GM12892 (cell line): ENCODE results near the gene TEX2.

ENCODE experiments used
- DNase-seq: peaks from one replicate; pipeline ENCODE4 v3.0.0; 2011; ENCODE audit not compliant: insufficient read length
- FAIRE-seq: peaks from 2 replicates; lab custom pipeline; 2011; peaks lifted over from hg19 to GRCh38; lab: Jason Lieb, UNC
- POLR2A ChIP-seq: IDR thresholded peaks from 2 replicates; pipeline ENCODE4 v1.6.1; 2011; ENCODE audit warnings: low read depth, low read length, control low read depth
- POLR2AphosphoS5 ChIP-seq: IDR thresholded peaks from 2 replicates; pipeline ENCODE4 v1.6.1; 2011; ENCODE audit warnings: low read depth, low read length, control low read depth
- TAF1 ChIP-seq: IDR thresholded peaks from 2 replicates; pipeline ENCODE4 v1.6.1; 2011; ENCODE audit warnings: low read depth, mild to moderate bottlenecking, control low read depth, low read length, borderline replicate concordance

Gene TEX2

DNA sequence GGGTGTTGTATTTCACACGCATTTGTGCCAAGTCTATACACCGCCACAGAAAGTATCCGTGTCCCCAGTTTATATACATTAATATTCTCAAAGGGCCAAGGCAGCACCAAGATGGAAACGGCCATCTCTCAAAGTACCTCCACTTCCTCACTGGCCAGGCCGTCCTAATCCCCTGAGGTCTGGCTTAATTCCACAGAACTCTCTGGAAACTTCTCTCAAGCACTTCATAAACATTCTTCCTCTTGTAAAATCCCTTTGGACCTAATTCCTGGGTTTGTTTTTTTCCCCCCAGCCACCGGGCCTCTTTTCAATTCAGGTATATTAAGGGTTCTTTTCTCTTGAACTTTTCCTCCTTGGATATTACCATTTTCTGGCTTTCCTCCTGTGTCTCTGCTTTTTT, 128.1 kb downstream of the TEX2 start:
- DNase-seq (no peak), FAIRE-seq (no peak)
- no peak for TF ChIP-seq POLR2A
- TF ChIP-seq TAF1: no peak
- TF ChIP-seq POLR2AphosphoS5: no peak

- DNase-seq (no peak), FAIRE-seq (no peak)
- TF ChIP-seq TAF1 (no peak), POLR2AphosphoS5 (no peak), POLR2A (no peak)
These were observed 128.7 kb downstream of the TEX2 start for GRCh38 chr17:64134216-64134970.

GRCh38 chr17:64133546-64134215, 129.4 kb downstream of the TEX2 start:
- TF ChIP-seq TAF1 (no peak), POLR2AphosphoS5 (no peak), POLR2A (no peak)
- DNase-seq (no peak), FAIRE-seq (peak; percentile 66)

- no peak for FAIRE-seq
- TF ChIP-seq TAF1: no peak
- TF ChIP-seq POLR2A: no peak
- TF ChIP-seq POLR2AphosphoS5: no peak
- DNase-seq: no peak
These were observed 131.3 kb downstream of the TEX2 start for GRCh38 chr17:64131606-64132270.

DNA sequence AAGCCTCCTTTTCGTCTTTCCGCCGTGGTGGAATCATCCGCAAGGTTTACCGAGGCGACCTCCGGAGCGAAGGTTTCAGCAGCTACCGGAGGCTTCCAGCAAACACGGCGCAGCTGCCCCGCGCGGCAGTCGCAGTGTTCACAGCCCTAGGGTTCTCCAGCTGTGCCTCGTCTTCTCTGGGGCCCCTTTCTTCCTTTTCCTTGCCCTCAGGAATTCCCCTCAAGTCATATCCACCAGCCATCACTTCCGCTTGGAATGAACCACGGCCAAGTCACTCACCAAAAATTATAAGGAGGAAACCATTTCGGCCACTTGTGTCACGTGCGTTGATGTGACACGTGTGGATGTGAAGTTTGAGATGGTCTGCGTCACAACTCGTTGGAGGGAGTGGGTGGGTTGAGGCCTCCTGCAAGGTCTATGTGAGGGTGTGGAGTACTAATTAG, 132.5 kb downstream of the TEX2 start:
- TF ChIP-seq POLR2AphosphoS5 (peak; percentile 42; the same call in 1 of the 2 replicates), POLR2A (no peak)
- DNase-seq: no peak
- FAIRE-seq: peak; percentile 77

DNA sequence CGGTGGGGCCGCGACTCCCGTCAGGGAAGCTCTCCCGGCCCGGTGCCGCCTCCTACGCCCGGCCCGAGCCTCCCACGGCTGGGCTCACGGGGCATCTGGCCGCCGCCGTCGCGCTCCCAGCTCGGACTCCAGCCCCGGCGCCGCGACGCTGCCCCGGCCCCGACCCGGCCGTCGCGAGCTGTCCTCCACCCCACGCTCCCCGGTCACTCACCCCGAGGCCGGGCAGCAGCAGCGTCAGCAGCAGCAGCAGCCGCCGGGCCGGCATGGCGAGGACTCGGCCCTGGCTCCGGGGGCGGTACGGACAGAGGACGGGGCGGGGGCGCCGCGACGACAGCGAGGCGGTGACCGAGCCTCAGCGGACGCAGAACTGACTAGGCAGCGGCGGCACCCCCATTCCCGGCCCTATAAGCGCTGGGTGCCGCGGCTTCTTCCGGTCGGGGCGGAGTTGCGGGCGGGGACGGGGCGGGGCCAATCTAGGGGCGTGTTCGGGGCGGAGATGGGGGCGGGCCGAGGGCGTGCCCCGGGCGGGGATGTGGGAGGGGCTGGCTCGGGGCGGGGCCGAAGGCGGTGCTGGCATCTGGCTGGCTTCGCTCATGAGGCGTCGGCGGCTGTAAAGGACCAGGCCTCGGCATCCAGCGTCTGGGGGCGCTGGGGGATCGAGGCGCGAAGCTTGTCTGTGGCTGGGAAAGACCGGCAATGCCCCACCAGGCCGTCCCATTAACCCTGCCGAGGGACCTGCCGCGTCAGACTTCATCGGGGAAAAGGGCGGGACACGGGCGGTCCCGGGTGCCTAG, 133.1 kb downstream of the TEX2 start, which contains the start of gene ERN1:
Gene ERN1, minus strand, starts transcription at position 380 of the 794 bp plus-strand sequence. Its CDS starts 115 bp downstream, at position 265.
- TF ChIP-seq POLR2AphosphoS5: peak; percentile 88; the same call in 1 of the 2 replicates
- peak; percentile 97 for TF ChIP-seq POLR2A
- peak; percentile 79 for TF ChIP-seq TAF1
- FAIRE-seq (no peak), DNase-seq (peak; percentile 85)

DNA sequence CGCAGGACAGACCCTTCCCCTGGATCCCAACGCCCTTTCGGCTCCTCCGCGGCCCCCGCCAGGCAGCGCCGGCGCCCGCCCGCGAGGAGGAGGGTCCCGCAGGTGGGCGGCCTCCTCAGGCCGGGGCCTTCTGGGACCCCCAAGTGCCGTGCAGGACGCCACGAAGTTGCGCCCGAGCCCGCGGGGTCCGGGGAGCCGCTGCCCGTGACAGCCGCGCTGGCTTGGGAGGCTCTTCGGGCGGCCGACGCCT, 133.6 kb downstream of the TEX2 start:
- no peak for DNase-seq
- FAIRE-seq: no peak
- TF ChIP-seq POLR2A: no peak
- no peak for TF ChIP-seq POLR2AphosphoS5
- TF ChIP-seq TAF1: no peak

DNA sequence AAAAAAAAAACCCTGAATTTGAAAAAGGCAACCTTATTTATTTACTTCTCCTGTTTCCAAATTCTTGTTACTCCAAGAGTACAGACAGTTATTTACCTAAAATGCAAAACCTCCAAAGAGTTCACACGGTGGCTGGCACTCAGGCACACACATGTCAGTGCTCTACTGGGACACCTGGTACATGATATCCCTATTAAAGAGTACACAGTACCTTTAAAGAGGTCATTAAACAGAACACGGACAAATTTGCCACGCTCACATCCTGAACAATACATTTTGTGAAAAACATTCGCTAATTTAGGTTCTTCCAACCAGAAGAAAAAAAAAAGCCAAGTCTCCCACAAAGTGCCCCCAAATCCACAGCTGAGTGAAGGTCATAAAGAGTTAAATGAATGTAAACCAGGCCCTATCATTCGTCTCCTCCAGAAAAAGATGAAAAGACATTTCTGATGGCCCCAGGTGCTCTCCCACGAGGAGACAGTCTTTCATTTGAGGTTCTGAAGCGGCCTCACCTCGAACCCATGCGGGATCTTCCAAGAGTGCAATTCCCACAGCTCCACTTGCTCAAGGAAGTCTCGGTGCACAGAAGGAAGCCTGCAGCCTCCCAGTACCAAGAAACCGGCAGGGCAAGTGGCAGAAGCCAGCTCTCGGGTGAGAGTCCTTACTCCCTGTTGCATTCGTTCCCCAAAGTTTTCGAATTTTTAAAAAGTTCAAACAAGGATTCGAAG, 134.1 kb downstream of the TEX2 start:
- TF ChIP-seq TAF1 (no peak), POLR2AphosphoS5 (no peak), POLR2A (no peak)
- FAIRE-seq: no peak
- DNase-seq: no peak

- no peak for FAIRE-seq
- no peak for DNase-seq
- TF ChIP-seq TAF1: no peak
- TF ChIP-seq POLR2AphosphoS5: no peak
- no peak for TF ChIP-seq POLR2A
These were observed 136.1 kb downstream of the TEX2 start for GRCh38 chr17:64126918-64127317.

- DNase-seq (no peak), FAIRE-seq (no peak)
- TF ChIP-seq POLR2AphosphoS5: no peak
- no peak for TF ChIP-seq TAF1
- no peak for TF ChIP-seq POLR2A
These were observed 137.1 kb downstream of the TEX2 start for GRCh38 chr17:64125937-64126336.
